Measurements from ENCODE around the gene CLDND1. TPM values are rescaled to one million over a fixed set of nuclear protein-coding genes. Genes with fewer than 3 reads are reported as not detected.

CLDND1 gene
- total RNA-seq, 2 experiments from 2014 or later: 410 to 414 TPM

DNA sequence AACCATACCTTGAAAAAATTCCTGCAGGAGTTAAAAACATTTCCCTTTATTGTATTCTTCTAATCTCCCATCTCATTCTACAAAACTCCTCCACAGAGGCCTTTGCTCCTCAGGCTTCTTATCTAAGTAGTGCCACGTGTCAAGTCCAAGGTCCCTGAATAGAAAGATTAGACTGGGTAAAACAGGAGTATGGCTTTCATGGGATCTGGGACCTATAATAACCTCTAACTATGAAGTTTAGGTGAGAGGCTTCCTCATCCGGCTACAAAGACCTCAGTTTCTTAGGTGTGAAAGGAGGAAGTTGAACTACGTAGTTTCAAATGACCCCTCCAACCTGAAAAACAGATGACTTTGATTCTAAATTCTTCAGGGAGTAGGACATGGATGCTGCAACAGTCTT lies 29.1 kb upstream of the CLDND1 start:
- Mint-ChIP-seq H3K27ac (peak overlapping the region; percentile 97), H3K4me3 (peak overlapping the region; percentile 89), H3K4me1 (ENCODE audit: low read depth) (peaks cover 82% of the 10 kb centered on the region), H3K27me3 (ENCODE audit: low read depth) (no peaks in the 10 kb centered on the region), H3K36me3 (ENCODE audit: low read depth) (peaks cover 72% of the 10 kb centered on the region), H3K9me3 (ENCODE audit: insufficient read depth) (peaks cover 4% of the 10 kb centered on the region)
- CTCF ChIA-PET: interaction anchor here (0.7 to 1.5 kb wide), 3 partner anchors 10 to 28 kb away, joined by 3 to 6 read pairs (median 4); no protein-coding TSS in a partner anchor
- DNase-seq (no peak), ATAC-seq (no peak)
- POLR2A ChIA-PET: interaction anchor here (1.0 to 11.8 kb wide), 5 partner anchors 13 to 30 kb away, joined by 4 to 217 read pairs (median 7); partner anchors contain the start of genes CLDND1 and GPR15

- no peaks in the 10 kb centered on the region for H3K27me3 Mint-ChIP-seq (ENCODE audit: low read depth)
- DNase-seq (no peak), ATAC-seq (no peak)
- POLR2A ChIA-PET: interaction anchor here (1.0 to 11.8 kb wide), 6 partner anchors 13 to 42 kb away, joined by 4 to 217 read pairs (median 6); partner anchors contain the start of genes CLDND1, CPOX and GPR15
- H3K27ac Mint-ChIP-seq: peak overlapping the region; percentile 97
- H3K4me3 Mint-ChIP-seq: peak overlapping the region; percentile 89
- peaks cover 4% of the 10 kb centered on the region for H3K9me3 Mint-ChIP-seq (ENCODE audit: insufficient read depth)
- H3K4me1 Mint-ChIP-seq (ENCODE audit: low read depth): peaks cover 80% of the 10 kb centered on the region
- H3K36me3 Mint-ChIP-seq (ENCODE audit: low read depth): peaks cover 74% of the 10 kb centered on the region
- CTCF ChIA-PET: interaction anchor here (0.7 to 1.5 kb wide), 3 partner anchors 11 to 27 kb away, joined by 3 to 6 read pairs (median 4); no protein-coding TSS in a partner anchor
These were observed 28.5 kb upstream of the CLDND1 start for GRCh38 chr3:98551236-98551635.

- peaks cover 75% of the 10 kb centered on the region for H3K36me3 Mint-ChIP-seq (ENCODE audit: low read depth)
- ChIA-PET POLR2A (interaction anchor here (1.0 to 11.8 kb wide), 6 partner anchors 14 to 43 kb away, joined by 4 to 217 read pairs (median 6); partner anchors contain the start of genes CLDND1, CPOX and GPR15), CTCF (interaction anchor here (0.7 to 2.4 kb wide), 5 partner anchors 11 to 27 kb away, joined by 3 to 9 read pairs (median 4); no protein-coding TSS in a partner anchor)
- peak overlapping the region; percentile 26 for H3K4me3 Mint-ChIP-seq
- H3K9me3 Mint-ChIP-seq (ENCODE audit: insufficient read depth): peaks cover 4% of the 10 kb centered on the region
- ATAC-seq (no peak), DNase-seq (no peak)
- H3K4me1 Mint-ChIP-seq (ENCODE audit: low read depth): peaks cover 80% of the 10 kb centered on the region
- peak overlapping the region; percentile 97 for H3K27ac Mint-ChIP-seq
- H3K27me3 Mint-ChIP-seq (ENCODE audit: low read depth): no peaks in the 10 kb centered on the region
These were observed 28.1 kb upstream of the CLDND1 start for GRCh38 chr3:98550833-98551232.

DNA sequence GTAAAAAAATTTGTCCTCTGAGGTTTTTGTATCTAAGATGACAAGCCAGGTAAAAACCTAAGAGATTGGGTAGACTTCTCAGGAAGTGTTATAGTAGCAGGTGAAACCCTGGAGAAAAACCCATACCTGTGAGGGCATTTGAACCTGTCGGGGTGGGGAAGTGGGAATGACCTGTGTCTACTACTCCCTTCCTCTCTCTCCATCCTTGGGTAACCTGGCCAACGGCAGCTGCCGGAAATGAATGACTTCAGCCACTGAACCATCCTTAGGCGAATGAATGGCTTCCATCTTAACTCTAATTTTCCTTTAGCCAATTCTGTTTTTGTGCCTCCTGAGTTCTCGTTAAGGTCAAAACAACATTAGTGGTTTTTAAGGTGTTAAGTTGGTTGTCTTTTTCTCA lies 25.8 kb upstream of the CLDND1 start:
- ChIA-PET CTCF (interaction anchor here (2.0 to 2.4 kb wide), 2 partner anchors 8 to 16 kb away, joined by 5 to 9 read pairs; no protein-coding TSS in a partner anchor), POLR2A (interaction anchor here (1.5 to 11.8 kb wide), 2 partner anchors 11 to 26 kb away, joined by 4 to 217 read pairs; partner anchors contain the start of genes CLDND1 and GPR15)
- Mint-ChIP-seq H3K27me3 (ENCODE audit: low read depth) (no peaks in the 10 kb centered on the region), H3K9me3 (ENCODE audit: insufficient read depth) (peaks cover 9% of the 10 kb centered on the region), H3K4me3 (no peak overlapping the region), H3K36me3 (ENCODE audit: low read depth) (peaks cover 74% of the 10 kb centered on the region), H3K27ac (no peak overlapping the region), H3K4me1 (ENCODE audit: low read depth) (peaks cover 79% of the 10 kb centered on the region)
- DNase-seq: no peak
- no peak for ATAC-seq

DNA sequence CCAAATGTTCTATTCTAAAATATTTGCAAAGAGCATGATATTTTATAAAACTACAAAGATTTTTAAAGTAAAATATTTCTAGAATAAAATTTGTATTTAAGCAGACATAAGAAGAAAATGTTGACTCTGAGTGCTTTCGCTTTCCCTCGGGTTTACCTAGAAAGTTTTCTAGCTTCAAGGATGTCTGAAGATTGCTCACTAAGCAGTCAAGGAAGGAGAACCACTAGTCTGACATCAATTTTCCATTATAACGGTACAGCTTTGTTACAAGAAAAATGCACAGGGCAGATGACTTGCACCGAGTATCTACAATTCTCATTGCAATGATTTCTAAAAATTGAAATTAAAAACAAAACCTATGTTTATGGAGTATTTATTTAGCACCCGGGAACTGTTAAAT lies 23.2 kb upstream of the CLDND1 start:
- ChIA-PET CTCF (interaction anchor here (0.9 to 2.4 kb wide), 8 partner anchors 10 to 506 kb away, joined by 3 to 21 read pairs (median 4); partner anchors contain the start of gene GPR15), POLR2A (interaction anchor here (0.7 to 3.0 kb wide), 7 partner anchors 9 to 56 kb away, joined by 3 to 18 read pairs (median 9); partner anchors contain the start of genes CLDND1, CPOX and GPR15)
- H3K27me3 Mint-ChIP-seq (ENCODE audit: low read depth): no peaks in the 10 kb centered on the region
- H3K9me3 Mint-ChIP-seq (ENCODE audit: insufficient read depth): peaks cover 7% of the 10 kb centered on the region
- H3K4me1 Mint-ChIP-seq (ENCODE audit: low read depth): peaks cover 76% of the 10 kb centered on the region
- peak overlapping the region; percentile 66 for H3K4me3 Mint-ChIP-seq
- H3K36me3 Mint-ChIP-seq (ENCODE audit: low read depth): peaks cover 70% of the 10 kb centered on the region
- DNase-seq: no peak
- H3K27ac Mint-ChIP-seq: peak overlapping the region; percentile 88
- ATAC-seq: peak; percentile 78

GRCh38 chr3:98542623-98543022 lies 19.9 kb upstream of the CLDND1 start:
- CTCF ChIA-PET: interaction anchor here (0.9 to 1.6 kb wide), 3 partner anchors 13 to 58 kb away, joined by 3 to 4 read pairs (median 3); no protein-coding TSS in a partner anchor
- POLR2A ChIA-PET: interaction anchor here (1.1 to 12.1 kb wide), 3 partner anchors 11 to 19 kb away, joined by 6 to 217 read pairs (median 11); partner anchors contain the start of gene CLDND1
- no peak overlapping the region for H3K4me3 Mint-ChIP-seq
- no peak for ATAC-seq
- peaks cover 55% of the 10 kb centered on the region for H3K36me3 Mint-ChIP-seq (ENCODE audit: low read depth)
- no peak for DNase-seq
- no peaks in the 10 kb centered on the region for H3K27me3 Mint-ChIP-seq (ENCODE audit: low read depth)
- H3K9me3 Mint-ChIP-seq (ENCODE audit: insufficient read depth): peaks cover 5% of the 10 kb centered on the region
- peaks cover 63% of the 10 kb centered on the region for H3K4me1 Mint-ChIP-seq (ENCODE audit: low read depth)
- H3K27ac Mint-ChIP-seq: peak overlapping the region; percentile 66

DNA sequence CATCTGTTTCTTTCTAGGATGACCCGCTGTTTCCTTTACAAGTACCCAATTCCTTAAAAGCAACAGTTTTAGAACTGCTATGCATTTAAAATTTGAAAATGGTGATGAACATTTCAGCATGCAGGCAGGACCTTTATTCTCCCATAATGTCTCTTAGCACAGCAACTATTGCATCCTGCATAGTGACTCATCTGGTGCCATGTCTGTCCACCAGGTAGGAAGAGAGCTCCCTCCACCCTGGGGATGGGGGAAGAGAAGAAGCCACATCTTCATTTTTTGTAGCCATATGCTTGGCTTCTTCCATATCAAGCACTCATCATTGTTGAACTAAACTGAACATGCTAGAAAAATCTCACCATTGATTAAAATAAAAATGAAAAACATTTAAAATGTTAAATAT lies 19.0 kb upstream of the CLDND1 start:
- peaks cover 68% of the 10 kb centered on the region for H3K4me1 Mint-ChIP-seq (ENCODE audit: low read depth)
- H3K36me3 Mint-ChIP-seq (ENCODE audit: low read depth): peaks cover 60% of the 10 kb centered on the region
- ChIA-PET CTCF (interaction anchor here (0.7 to 1.6 kb wide), 6 partner anchors 11 to 59 kb away, joined by 3 to 4 read pairs (median 3); no protein-coding TSS in a partner anchor), POLR2A (interaction anchor here (1.0 to 12.1 kb wide), 5 partner anchors 9 to 32 kb away, joined by 3 to 217 read pairs (median 6); partner anchors contain the start of genes CLDND1 and GPR15)
- no peak for DNase-seq
- peak overlapping the region; percentile 34 for H3K4me3 Mint-ChIP-seq
- H3K27me3 Mint-ChIP-seq (ENCODE audit: low read depth): no peaks in the 10 kb centered on the region
- no peak for ATAC-seq
- H3K9me3 Mint-ChIP-seq (ENCODE audit: insufficient read depth): peaks cover 5% of the 10 kb centered on the region
- H3K27ac Mint-ChIP-seq: peak overlapping the region; percentile 89

DNA sequence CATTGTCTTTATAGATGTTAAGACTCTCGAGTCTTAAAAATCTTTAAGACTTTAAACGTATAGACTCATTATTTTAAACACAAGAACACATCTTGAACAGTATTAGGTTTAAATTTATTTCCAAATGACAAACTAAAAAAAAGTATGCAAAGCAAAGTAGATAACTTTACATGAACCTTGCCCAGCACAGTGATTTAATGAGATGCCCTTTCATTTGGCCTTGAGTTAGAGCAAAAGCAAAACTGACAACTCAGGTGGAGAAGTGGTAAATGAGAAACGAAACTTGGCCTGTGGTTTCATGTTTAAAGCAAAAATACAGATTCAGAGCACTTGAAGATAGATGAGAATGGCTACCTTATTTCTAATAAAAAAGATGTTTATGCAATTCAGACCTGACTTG lies 17.6 kb upstream of the CLDND1 start:
- ATAC-seq (peak; percentile 61), DNase-seq (peak; percentile 54)
- H3K36me3 Mint-ChIP-seq (ENCODE audit: low read depth): peaks cover 59% of the 10 kb centered on the region
- CTCF ChIA-PET: interaction anchor here (0.9 kb wide), 1 partner anchor 9 kb away, joined by 5 read pairs; no protein-coding TSS in a partner anchor
- peaks cover 5% of the 10 kb centered on the region for H3K9me3 Mint-ChIP-seq (ENCODE audit: insufficient read depth)
- peak overlapping the region; percentile 79 for H3K27ac Mint-ChIP-seq
- H3K4me3 Mint-ChIP-seq: peak overlapping the region; percentile 24
- H3K27me3 Mint-ChIP-seq (ENCODE audit: low read depth): no peaks in the 10 kb centered on the region
- POLR2A ChIA-PET: interaction anchor here (1.0 to 12.1 kb wide), 4 partner anchors 8 to 23 kb away, joined by 3 to 217 read pairs (median 6); partner anchors contain the start of genes CLDND1 and GPR15
- peaks cover 67% of the 10 kb centered on the region for H3K4me1 Mint-ChIP-seq (ENCODE audit: low read depth)

DNA sequence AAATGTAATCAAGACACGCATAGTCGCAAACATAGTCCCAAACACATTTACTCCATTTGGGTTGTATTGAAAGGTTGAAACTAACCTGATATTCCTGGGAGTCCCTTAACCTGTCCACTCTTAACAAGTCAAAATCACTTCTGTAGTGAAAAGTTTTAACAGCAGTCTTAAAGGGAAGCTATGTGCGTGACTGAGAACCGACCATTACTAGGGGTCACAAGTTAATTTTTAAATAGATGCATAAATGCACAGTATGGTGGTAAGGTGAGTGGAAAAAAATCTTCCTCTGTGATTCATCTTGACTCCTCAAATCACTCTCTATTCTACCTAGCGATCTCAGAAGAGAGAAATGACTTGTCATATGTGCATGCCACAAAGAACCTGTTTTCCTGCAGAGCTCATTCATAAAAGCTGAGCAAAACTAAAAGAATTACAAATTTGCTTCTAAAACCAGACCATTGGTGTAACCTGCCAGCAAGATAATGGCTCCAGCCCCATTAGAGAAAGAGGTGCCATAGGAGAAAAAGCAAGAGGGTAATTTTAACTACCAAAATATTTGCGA lies 13.8 kb upstream of the CLDND1 start:
- Mint-ChIP-seq H3K4me3 (peak overlapping the region; percentile 57), H3K36me3 (ENCODE audit: low read depth) (peaks cover 54% of the 10 kb centered on the region), H3K27ac (peak overlapping the region; percentile 80), H3K27me3 (ENCODE audit: low read depth) (no peaks in the 10 kb centered on the region), H3K9me3 (ENCODE audit: insufficient read depth) (no peaks in the 10 kb centered on the region), H3K4me1 (ENCODE audit: low read depth) (peaks cover 55% of the 10 kb centered on the region)
- CTCF ChIA-PET: interaction anchor here (0.6 to 3.6 kb wide), 11 partner anchors 9 to 66 kb away, joined by 3 to 22 read pairs (median 4); partner anchors contain the start of gene CLDND1
- ATAC-seq (peak; percentile 54), DNase-seq (no peak)
- POLR2A ChIA-PET: interaction anchor here (0.7 to 12.1 kb wide), 11 partner anchors 9 to 63 kb away, joined by 3 to 217 read pairs (median 4); partner anchors contain the start of genes CLDND1 and CPOX

DNA sequence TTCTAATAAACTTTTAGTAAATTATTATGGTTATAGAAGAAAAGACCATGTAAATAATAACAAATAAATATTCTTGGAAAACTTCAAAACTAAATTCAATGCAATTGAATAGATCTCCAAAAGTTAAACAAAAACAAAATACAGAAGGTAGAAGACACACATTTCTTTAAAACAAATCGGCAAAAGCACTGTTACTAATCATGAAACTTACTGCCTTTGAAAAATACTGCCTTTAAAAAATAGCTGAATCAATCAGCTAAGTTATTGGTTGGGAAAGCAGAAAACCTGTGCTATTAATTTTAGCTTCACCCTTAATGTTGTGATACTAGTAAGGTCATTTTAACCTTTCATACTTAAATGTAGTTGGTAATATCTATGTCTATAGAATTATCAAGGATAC lies 12.0 kb upstream of the CLDND1 start:
- Mint-ChIP-seq H3K4me3 (peak overlapping the region; percentile 49), H3K36me3 (ENCODE audit: low read depth) (peaks cover 58% of the 10 kb centered on the region), H3K27me3 (ENCODE audit: low read depth) (no peaks in the 10 kb centered on the region), H3K4me1 (ENCODE audit: low read depth) (peaks cover 60% of the 10 kb centered on the region), H3K9me3 (ENCODE audit: insufficient read depth) (no peaks in the 10 kb centered on the region), H3K27ac (peak overlapping the region; percentile 63)
- CTCF ChIA-PET: interaction anchor here (1.1 to 2.3 kb wide), 2 partner anchors 9 to 29 kb away, joined by 3 to 5 read pairs; no protein-coding TSS in a partner anchor
- ATAC-seq (no peak), DNase-seq (no peak)
- POLR2A ChIA-PET: interaction anchor here (2.8 to 12.1 kb wide), 3 partner anchors 13 to 30 kb away, joined by 18 to 217 read pairs (median 54); partner anchors contain the start of gene CLDND1

DNA sequence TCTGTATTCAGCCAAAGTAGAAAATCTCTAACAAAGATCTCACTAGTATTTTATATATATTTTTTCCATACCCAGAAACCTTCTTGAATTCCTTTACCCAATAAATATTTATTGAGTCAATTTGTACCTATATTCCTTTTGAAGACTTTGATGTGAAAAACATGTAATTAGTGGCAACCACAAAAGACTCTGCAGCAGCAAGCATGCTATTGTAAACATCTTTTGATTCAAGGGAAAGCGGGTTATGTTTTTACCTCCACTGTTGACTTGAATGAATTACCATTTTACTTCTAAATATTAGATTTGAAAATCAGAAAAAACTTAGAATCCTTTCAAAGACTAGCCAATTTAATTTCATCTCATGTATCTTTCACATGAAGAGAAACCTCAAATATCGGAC lies 11.5 kb upstream of the CLDND1 start:
- H3K9me3 Mint-ChIP-seq (ENCODE audit: insufficient read depth): no peaks in the 10 kb centered on the region
- DNase-seq (no peak), ATAC-seq (no peak)
- POLR2A ChIA-PET: interaction anchor here (4.5 to 12.1 kb wide), 2 partner anchors 12 to 20 kb away, joined by 54 to 217 read pairs; partner anchors contain the start of gene CLDND1
- CTCF ChIA-PET: interaction anchor here (1.1 to 2.3 kb wide), 2 partner anchors 9 to 30 kb away, joined by 3 to 5 read pairs; no protein-coding TSS in a partner anchor
- no peaks in the 10 kb centered on the region for H3K27me3 Mint-ChIP-seq (ENCODE audit: low read depth)
- H3K27ac Mint-ChIP-seq: no peak overlapping the region
- H3K4me1 Mint-ChIP-seq (ENCODE audit: low read depth): peaks cover 58% of the 10 kb centered on the region
- H3K4me3 Mint-ChIP-seq: peak overlapping the region; percentile 57
- H3K36me3 Mint-ChIP-seq (ENCODE audit: low read depth): peaks cover 60% of the 10 kb centered on the region

Measured in activated CD8-positive, alpha-beta T cell treated with anti-CD3 and anti-CD28 coated beads, Interleukin-2, amount 10 ng/mL, durations not matched to agents 7 days and 5 days (primary cell).